T-helper 1 cell (primary cell): ENCODE data around the gene RUVBL1.

Source experiments
- DNase-seq, 5 donors: peaks; one replicate each; pipeline ENCODE4 v3.0.0-alpha.2; 2012 to 2020

Gene RUVBL1

GRCh38 chr3:128133273-128133883 lies 9.8 kb upstream of the RUVBL1 start:
- DNase-seq: peak in 4 of 5 donors; percentile 19 to 32 (median 23)

GRCh38 chr3:128131897-128132646 lies 8.5 kb upstream of the RUVBL1 start:
- DNase-seq: no peak

DNA sequence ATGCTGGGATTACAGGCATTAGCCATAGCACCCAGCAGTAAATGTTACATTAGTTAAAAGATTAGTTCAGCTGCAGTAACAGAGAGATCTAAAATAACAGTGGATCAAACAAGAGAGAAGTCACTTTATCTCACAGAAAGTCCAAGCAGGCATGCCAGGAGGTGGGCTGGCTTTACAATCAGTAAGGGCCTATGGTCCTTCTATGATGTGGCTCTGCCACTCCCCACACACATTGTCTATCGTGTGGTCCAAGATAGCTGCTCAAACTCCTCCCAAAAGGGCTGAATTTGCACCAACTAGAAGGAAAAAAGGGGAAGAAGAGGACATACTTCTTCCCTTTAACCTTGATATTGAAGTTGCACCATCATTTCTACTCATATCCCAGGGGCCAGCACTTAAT lies 4.6 kb upstream of the RUVBL1 start:
- no peak for DNase-seq

- no peak for DNase-seq
Measured at GRCh38 chr3:128127236-128127635, 3.6 kb upstream of the RUVBL1 start.

- peak in 1 of 5 donors; percentile 15 for DNase-seq
Measured at GRCh38 chr3:128123156-128123537, 465 bp downstream of the RUVBL1 start.

- DNase-seq: no peak
Measured at GRCh38 chr3:128122013-128122412, 1.6 kb downstream of the RUVBL1 start.

- DNase-seq: peak in 1 of 5 donors; percentile 18
Measured at GRCh38 chr3:128113817-128114794, 9.5 kb downstream of the RUVBL1 start.

DNA sequence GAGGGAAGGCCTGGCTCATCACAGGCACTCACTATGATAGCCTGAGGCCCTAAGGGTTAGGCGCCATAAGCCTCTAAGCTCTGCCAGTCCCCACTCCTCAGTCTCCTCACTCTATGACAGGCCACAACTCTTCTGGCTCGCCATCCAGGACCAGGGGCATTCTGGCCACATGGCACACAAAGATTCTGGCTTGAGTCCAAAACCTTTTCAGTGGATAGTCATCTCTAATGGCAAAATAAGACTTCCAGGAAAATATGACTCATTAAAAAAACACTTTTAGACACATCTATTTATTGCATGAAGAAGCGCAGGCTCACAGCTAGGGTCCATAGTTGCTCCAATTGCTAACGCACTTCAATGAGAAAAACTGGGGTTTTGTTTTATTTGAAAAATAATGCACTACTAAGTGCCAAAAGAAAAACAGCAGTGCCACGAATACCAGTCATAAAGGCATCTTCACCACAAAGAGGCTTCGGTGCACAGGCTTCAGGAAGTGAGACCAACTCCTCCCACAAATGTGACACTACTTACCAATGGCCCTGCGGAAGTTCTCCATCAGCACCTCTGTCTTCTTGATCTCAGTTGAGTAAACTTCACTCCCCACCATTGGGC lies 11.1 kb downstream of the RUVBL1 start:
- DNase-seq: peak in 3 of 5 donors; percentile 13 to 87 (median 31)

DNA sequence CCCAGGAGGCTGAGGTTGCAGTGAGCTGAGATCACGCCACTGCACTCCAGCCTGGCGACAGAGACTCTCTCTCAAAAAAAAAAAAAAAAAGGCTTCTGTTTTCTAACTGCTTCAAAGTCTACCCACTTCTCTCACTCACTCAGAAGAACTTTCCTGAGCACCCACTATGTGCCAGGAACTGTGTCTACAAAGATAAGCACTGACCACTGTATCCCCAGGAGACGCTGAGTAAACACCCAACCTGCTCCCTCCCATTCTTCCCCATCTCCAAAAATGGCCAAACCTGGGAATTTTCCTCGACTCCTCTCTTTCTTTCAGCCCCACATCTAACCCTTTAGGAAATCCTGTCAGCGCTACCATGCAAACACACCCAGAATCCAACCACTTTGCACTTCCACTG lies 12.5 kb downstream of the RUVBL1 start:
- DNase-seq: no peak

- no peak for DNase-seq
Measured at GRCh38 chr3:128107834-128108233, 15.8 kb downstream of the RUVBL1 start.

DNA sequence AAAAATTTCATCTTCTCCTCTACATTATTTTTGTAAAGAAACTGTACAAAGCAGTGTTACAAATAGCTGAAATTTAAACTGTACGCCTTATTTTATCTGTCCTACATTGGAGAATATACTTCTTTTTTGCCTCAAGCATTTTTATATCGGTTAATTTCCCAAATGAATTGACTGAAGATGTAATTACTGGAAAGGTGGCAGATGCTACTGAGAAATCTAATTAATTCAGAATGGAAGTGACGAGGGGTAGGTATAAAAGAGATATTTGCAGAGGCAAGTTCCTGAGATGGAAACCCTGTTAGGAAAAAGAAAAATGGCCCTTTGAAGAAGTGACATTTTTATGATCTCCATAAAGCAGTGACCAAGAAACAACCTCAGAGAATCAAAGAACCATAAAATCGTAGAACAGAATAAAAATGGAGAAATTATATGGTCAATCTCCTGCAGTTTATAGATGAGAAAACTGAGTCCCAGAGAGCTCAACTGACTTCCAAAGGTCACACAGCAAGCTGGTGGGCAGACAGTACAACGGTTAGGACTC lies 20.4 kb downstream of the RUVBL1 start:
- no peak for DNase-seq

- no peak for DNase-seq
Measured at GRCh38 chr3:128100638-128101037, 23.0 kb downstream of the RUVBL1 start.

GRCh38 chr3:128100161-128100560 lies 23.5 kb downstream of the RUVBL1 start:
- no peak for DNase-seq

DNA sequence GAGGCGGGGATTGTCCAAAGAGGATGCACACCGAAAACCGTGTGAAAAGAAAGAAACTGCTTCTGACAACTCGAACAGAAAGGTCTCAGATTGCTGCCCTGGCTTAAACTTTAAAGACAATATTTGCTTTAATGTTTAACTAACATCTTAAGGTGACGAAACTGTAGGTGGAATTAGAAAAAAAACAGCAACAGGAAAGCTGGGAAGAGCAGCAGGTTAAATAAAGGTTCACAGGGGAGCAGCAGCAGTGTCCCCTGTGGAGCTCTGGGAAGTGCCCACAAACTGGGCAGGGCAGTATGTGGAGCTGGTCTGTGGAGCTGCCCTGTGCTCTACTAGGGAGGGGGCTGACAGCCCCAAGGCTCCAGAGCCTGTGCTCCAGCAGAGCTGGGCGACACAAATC lies 25.4 kb downstream of the RUVBL1 start:
- no peak for DNase-seq

GRCh38 chr3:128095222-128095703 lies 28.3 kb downstream of the RUVBL1 start:
- peak; percentile 61 to 80 (median 70) for DNase-seq

DNA sequence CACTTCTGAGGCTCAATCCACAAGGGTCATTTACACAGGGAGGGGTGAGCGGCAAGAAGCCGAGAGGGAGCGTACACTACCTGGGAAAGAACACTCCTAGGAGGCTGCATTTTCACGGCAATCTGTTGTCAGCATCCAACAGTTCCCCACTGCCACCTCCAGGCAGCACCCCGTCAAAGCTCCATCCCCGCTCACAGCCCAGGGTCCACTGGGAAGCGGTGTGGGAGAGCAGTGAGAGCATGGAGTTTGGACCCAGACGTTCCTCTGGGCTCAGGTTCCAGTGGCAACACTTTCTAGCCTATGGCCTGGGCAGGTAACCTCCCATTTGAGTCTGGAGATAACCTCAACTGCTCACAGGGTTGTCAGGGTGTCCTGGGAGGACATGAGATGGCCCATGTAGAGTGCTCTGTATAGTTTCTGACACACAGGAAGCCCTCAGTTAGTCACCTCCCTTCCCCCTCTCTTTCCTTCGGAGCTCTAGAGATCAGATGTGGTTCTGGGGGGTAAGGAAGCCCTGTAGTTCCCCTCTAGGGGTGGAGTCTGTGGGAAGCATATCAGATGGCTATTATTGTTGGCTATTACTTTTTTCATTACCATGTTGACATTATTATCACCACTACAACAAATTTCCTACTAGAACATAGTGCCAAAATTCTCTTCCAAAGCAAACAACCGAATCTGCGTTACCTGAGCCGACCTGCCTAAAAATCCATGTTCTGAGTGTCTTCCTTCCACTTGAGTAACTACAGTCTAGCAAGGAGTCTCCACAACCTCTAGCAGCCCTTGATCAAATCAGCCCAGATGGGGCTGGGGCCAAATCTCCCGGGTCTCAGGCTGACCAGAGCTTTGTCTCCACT lies 29.1 kb downstream of the RUVBL1 start:
- DNase-seq: no peak

- DNase-seq: no peak
Measured at GRCh38 chr3:128091586-128091985, 32.0 kb downstream of the RUVBL1 start.

DNA sequence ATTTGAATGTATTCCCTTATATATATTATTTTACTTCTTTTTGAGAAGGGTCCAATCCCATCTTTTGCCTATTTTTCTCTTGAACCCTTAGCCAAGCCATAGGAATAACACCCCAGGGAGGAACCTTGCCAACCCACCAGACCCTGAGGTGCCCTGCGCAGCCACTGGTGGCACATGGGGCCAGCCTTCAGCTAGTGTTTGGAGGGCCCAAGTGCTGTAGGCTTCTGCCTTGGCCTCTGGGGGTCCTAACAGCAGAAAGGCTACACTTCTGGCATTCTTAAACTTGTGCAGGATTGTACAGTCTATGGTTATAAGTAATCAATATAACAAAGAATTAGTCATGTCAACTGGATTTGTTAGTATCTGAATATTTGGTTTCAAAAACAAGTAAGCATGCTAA lies 34.5 kb downstream of the RUVBL1 start:
- no peak for DNase-seq

GRCh38 chr3:128084675-128085021 lies 39.0 kb downstream of the RUVBL1 start:
- DNase-seq: no peak

DNA sequence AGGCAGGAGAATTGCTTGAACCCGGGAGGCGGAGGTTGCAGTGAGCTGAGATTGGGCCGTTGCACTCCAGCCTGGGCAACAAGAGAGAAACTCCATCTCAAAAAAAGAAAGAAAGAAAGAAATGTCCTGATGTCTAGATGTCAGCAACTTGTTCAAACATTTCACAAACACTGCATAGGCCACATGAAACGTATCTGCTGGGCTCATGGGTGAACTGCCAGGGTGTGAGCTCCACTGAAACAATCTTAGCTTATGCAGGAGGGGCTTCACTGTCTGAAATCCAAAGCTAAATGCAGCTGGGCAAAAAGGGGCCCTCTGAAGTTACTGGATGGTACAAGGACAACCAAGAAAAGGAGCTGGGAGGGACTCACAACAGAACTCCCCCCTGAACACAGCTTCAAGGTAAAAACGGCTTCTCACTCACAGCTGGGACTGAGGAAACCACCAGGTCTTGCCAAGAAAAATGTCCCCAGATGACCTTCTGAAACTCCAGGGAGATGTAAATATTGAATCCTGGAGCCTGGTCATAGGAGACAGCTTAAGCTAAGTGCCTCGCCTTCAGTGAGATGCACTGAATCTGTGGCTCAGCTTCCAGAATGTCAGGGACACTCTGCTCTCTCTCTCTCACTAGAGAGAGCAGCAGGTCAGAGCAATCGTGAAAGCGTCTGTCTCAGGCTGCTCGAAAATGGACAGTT lies 39.5 kb downstream of the RUVBL1 start:
- no peak for DNase-seq

DNA sequence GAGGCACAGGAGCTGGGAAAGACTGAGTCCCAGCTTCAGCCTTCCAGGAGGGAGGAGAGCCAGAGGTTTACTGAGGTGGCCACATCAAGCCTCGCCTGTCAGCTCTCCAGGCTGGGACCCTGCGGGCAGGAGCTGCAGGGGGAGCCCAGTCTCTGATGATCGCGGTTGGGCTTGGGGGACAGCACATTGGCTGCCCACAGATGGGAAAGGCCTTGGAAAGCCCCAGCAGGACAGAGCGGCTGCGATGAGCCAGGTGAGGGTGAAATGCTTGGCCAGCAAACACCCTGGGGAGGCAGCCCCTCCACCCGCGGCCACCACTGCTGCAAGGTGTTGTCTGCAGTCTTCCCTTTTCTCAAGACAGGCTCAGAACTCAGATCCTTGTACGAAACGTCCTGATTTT lies 40.2 kb downstream of the RUVBL1 start:
- DNase-seq: no peak
